HG03565 (cell line): ENCODE results near the gene SEMA3B.
"Not testable (repeated sequence)": the region's sequence is repeated elsewhere in the genome, so short reads cannot be mapped to it uniquely, and the experiment has no call there.

Source experiments
- ATAC-seq: cut with Tn5 transposase; IDR thresholded peaks from one replicate; pipeline ENCODE4 v1.9.1; 2021; ENCODE audit warnings: mild to moderate bottlenecking, moderate library complexity; ENCODE audit not compliant: unreplicated experiment

SEMA3B gene

GRCh38 chr3:50271314-50271936, 2.5 kb downstream of the SEMA3B start:
- no peak for ATAC-seq

GRCh38 chr3:50272538-50272910, 3.6 kb downstream of the SEMA3B start:
- not testable (repeated sequence) for ATAC-seq

GRCh38 chr3:50272911-50273688, 4.2 kb downstream of the SEMA3B start:
- ATAC-seq = peak; percentile 76

GRCh38 chr3:50273689-50274065, 4.7 kb downstream of the SEMA3B start:
- ATAC-seq = no peak

GRCh38 chr3:50274371-50275104, 5.6 kb downstream of the SEMA3B start:
- ATAC-seq = no peak

GRCh38 chr3:50275141-50275995, 6.4 kb downstream of the SEMA3B start:
- ATAC-seq = no peak

- ATAC-seq = no peak
Measured at GRCh38 chr3:50275996-50276761, 7.2 kb downstream of the SEMA3B start.

GRCh38 chr3:50276762-50277101, 7.8 kb downstream of the SEMA3B start:
- ATAC-seq = no peak

GRCh38 chr3:50278123-50278879, 9.4 kb downstream of the SEMA3B start:
- ATAC-seq = no peak

- ATAC-seq = no peak
Measured at GRCh38 chr3:50278880-50279224, 9.9 kb downstream of the SEMA3B start, which contains the start of gene LSMEM2. Gene LSMEM2, plus strand, starts transcription at chr3:50279087. Its CDS starts 27 bp downstream, at chr3:50279114.

- no peak for ATAC-seq
Measured at GRCh38 chr3:50279255-50280016, 10.5 kb downstream of the SEMA3B start.

GRCh38 chr3:50284121-50284520, 15.2 kb downstream of the SEMA3B start:
- ATAC-seq = not testable (repeated sequence)

GRCh38 chr3:50286322-50287227, 17.6 kb downstream of the SEMA3B start:
- no peak for ATAC-seq

- no peak for ATAC-seq
Measured at GRCh38 chr3:50287262-50287661, 18.3 kb downstream of the SEMA3B start.

GRCh38 chr3:50288387-50289007, 19.6 kb downstream of the SEMA3B start:
- no peak for ATAC-seq

GRCh38 chr3:50289130-50289529, 20.2 kb downstream of the SEMA3B start:
- no peak for ATAC-seq

- ATAC-seq = no peak
Measured at GRCh38 chr3:50290161-50290641, 21.3 kb downstream of the SEMA3B start.
